GM18951 (cell line): ENCODE measurements around the gene PAIP1.
"Not testable (repeated sequence)": the region's sequence is repeated elsewhere in the genome, so short reads cannot be mapped to it uniquely, and the experiment has no call there.

ENCODE experiments used
- POLR2A ChIP-seq: IDR thresholded peaks from 4 replicates; pipeline ENCODE4 v1.6.1; 2011; ENCODE audit warnings: mild to moderate bottlenecking; ENCODE audit not compliant: insufficient read length, insufficient read depth; ENCODE audit errors: extremely low read depth
- in situ Hi-C: fragments of 300-500 bp; cut with MboI; formaldehyde crosslinking; loops from one replicate; pipeline ENCODE4 v1.12.0; 2022; ENCODE audit warnings: low sequenced_read_pairs, mixed read lengths, inconsistent platforms; ENCODE audit not compliant: unreplicated experiment

The PAIP1 gene

DNA sequence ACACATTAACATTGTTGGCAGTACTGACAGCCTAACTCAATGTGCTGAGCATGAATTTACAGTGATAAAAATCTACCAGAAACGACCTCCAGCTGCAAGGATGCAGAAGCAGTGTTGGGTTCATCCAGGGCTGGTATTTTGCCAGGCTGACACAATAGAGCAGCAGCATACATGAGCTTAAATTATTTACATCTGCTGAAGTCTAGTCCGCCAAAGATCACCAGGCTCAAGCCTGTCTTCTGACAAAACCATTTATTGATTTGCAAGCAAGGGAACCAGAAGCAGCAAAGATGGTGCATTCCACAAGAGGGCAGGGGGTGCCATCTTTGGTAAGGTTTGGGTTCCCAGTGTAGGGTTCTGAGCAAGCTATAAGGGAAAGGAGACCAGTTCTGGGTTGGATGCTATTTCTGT is 33.2 kb downstream of the PAIP1 start:
- in situ Hi-C loops, result no loop called here
- TF ChIP-seq POLR2A, result no peak

GRCh38 chr5:43520615-43521014 is 36.3 kb downstream of the PAIP1 start:
- in situ Hi-C loops, result no loop called here
- no peak for TF ChIP-seq POLR2A

GRCh38 chr5:43515678-43516048 is 41.2 kb downstream of the PAIP1 start:
- in situ Hi-C loops, result no loop called here

GRCh38 chr5:43514816-43515677 is 41.8 kb downstream of the PAIP1 start, which contains the start of gene C5orf34:
Gene C5orf34 (minus strand): TSS chr5:43515148. CDS start chr5:43509339, 5,809 bp downstream.
- TF ChIP-seq POLR2A, result peak; percentile 89
- in situ Hi-C loops, result no loop called here

More at GRCh38 chr5:43515678-43516048, 41.2 kb downstream of the PAIP1 start:
- TF ChIP-seq POLR2A, result no peak

GRCh38 chr5:43514471-43514815 is 42.4 kb downstream of the PAIP1 start:
- TF ChIP-seq POLR2A, result no peak
- in situ Hi-C loops, result no loop called here

DNA sequence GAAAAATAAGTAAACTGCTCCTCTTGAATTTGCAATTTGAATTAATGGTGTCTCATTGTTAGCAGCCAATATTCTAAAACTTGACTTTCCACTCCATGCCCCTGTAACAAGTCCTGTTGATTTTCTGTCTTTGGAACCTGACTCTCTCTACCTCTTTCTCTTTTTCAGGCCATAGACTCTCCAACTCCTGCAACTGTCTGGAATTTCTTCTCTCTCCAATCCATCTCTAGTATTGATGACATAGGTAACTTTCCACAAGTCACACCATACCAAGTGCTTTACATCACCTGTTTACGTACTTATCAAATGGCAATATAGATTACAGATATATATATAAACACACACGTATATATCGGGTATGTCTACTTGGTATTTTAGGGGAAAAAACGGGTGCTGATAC is 42.9 kb downstream of the PAIP1 start:
- TF ChIP-seq POLR2A, result no peak
- in situ Hi-C loops, result no loop called here

DNA sequence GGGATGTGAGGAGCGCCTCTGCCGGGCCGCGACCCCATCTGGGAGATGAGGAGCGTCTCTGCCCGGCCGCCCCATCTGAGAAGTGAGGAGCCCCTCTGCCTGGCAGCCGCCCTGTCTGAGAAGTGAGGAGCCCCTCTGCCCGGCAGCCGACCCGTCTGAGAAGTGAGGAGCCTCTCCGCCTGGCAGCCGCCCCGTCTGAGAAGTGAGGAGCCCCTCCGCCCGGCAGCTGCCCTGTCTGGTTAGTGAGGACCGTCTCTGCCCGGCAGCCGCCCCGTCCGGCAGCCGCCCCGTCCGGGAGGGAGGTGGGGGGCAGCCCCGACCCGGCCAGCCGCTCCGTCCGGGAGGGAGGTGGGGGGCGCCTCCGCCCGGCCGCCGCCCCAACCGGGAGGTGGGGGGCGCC is 45.8 kb downstream of the PAIP1 start:
- in situ Hi-C loops, result not testable (repeated sequence)

- in situ Hi-C loops, result no loop called here
- TF ChIP-seq POLR2A, result no peak
Measured at GRCh38 chr5:43498581-43498980, 58.3 kb downstream of the PAIP1 start.

- in situ Hi-C loops, result no loop called here
Measured at GRCh38 chr5:43497311-43498104, 59.4 kb downstream of the PAIP1 start.

DNA sequence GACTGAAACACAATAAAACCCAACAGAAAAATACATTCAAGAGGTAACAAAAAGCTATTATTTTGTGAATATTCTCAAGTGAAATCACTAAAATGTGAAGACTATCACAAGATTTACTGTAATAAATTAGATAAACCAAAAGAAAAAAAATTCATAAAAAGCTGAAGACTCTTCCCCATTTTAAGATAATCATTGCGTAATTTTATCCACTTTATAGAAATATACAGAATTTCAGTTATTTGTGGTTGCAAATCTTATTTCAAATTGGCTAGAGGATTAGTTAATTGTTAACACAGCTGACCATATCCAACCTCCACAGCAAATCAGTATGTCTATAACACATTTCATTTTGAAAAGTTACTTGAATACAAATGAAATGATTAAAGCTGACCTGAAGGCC is 65.6 kb downstream of the PAIP1 start:
- no peak for TF ChIP-seq POLR2A
- in situ Hi-C loops, result no loop called here

More at GRCh38 chr5:43497311-43498104, 59.4 kb downstream of the PAIP1 start:
- no peak for TF ChIP-seq POLR2A

DNA sequence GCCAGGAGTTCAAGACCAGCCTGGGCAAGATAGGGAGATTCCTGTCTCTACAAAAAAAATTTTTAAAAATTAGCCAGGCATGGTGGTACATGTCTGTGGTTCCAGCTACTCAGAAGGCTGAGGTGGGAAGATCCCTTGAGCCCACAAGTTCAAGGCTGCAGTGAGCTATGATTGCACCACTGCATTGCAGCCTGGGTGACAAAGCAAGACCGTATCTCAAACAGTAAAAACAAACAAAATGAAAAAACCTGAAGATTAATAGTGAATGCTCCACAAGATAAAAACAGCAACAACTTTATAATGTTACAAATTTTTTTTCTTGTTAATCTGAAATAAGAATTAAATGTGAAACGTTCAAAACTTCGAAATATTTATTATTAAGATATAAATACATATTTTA is 70.5 kb downstream of the PAIP1 start:
- in situ Hi-C loops, result no loop called here
- no peak for TF ChIP-seq POLR2A

GRCh38 chr5:43485406-43485805 is 71.5 kb downstream of the PAIP1 start:
- in situ Hi-C loops, result no loop called here
- TF ChIP-seq POLR2A, result no peak

GRCh38 chr5:43484106-43484849 is 72.6 kb downstream of the PAIP1 start:
- TF ChIP-seq POLR2A, result no peak
- in situ Hi-C loops, result no loop called here
